ENCODE results near the gene CCDC88A. TPM values are rescaled to one million over a fixed set of nuclear protein-coding genes. Genes with fewer than 3 reads are reported as not detected.

The CCDC88A gene
- 47.1 and 88.4 TPM in 2 replicates for total RNA-seq

GRCh38 chr2:55419679-55420438 is at the start of gene CCDC88A:
CCDC88A (minus strand) TSS chr2:55419856; CDS start chr2:55419079, 777 bp downstream.

GRCh38 chr2:55268907-55269644 is 150.6 kb downstream of the CCDC88A start, which contains the start of gene MTIF2:
MTIF2 (minus strand) TSS chr2:55269231; CDS start chr2:55263858, 5,373 bp downstream.

Other genes with a start within 250 kb of the CCDC88A start
- gene CLHC1, start 187.6 kb downstream of the CCDC88A start, total RNA-seq, result 8.9 and 13.5 TPM in 2 replicates
- gene RPS27A, start 187.2 kb downstream of the CCDC88A start, total RNA-seq, result 489 and 1,035 TPM in 2 replicates
- gene MTIF2, start 150.6 kb downstream of the CCDC88A start, total RNA-seq, result 35.9 and 46.7 TPM in 2 replicates
- gene CFAP36, start 99.9 kb upstream of the CCDC88A start, total RNA-seq, result 17.0 and 30.3 TPM in 2 replicates
- gene PPP4R3B, start 197.8 kb upstream of the CCDC88A start, total RNA-seq, result 40.2 and 53.2 TPM in 2 replicates

Measured in smooth muscle cell of trachea (primary cell).